Activated CD4-positive, alpha-beta T cell treated with anti-CD3 and anti-CD28 coated beads, Interleukin-2, Interleukin-6, amounts not matched to agents 100 ng/mL and 50 ng/mL, durations not matched to agents 16 hours and 8 hours (primary cell): ENCODE data around the gene FLOT1.
"Not testable (repeated sequence)": the region's sequence is repeated elsewhere in the genome, so short reads cannot be mapped to it uniquely, and the experiment has no call there.

Experiments
- DNase-seq: peaks from one replicate; pipeline ENCODE4 v3.0.0-alpha.2; 2020

The FLOT1 gene

DNA sequence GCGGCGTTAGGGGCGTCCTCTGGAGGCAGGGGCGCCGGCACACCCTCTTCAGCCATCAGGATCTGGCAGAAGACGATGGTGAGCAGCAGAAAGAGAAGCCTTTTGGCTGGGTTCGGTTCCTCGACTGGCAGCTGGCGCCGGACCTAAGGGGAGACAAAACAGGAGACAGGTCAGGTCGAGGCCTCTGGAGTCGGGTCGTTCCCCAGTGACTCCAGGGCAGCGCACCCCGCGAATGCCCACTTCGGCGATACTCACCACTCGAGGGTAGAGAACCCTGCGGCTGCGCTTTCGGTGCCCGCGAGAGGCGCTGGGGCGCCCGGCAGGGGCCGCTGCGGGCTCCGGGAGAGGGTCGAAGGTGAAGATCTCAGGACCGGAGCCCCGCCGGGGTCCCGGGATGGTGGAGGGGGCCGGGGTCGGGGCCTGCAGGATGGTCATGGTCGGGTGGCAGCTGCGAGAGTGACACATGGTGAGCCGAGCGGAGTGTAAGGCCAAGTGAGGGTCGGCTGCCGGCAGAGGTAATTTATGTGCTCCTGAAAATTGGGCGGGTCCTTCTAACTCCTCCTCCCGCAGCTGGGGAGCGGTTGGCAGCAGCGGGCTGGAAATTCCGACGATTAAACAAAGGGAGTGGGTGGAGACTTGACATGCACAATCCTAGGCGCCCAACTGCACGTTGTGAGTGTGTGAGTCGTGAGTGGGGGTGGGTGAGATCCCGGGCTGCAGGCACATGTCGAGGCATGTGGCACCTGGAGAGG lies 1.7 kb upstream of the FLOT1 start, which contains the start of gene IER3:
Gene IER3 (minus strand): TSS at position 494 of the 752 bp plus-strand sequence. CDS start 29 bp downstream, at position 465.
- peak; percentile 92 for DNase-seq

DNA sequence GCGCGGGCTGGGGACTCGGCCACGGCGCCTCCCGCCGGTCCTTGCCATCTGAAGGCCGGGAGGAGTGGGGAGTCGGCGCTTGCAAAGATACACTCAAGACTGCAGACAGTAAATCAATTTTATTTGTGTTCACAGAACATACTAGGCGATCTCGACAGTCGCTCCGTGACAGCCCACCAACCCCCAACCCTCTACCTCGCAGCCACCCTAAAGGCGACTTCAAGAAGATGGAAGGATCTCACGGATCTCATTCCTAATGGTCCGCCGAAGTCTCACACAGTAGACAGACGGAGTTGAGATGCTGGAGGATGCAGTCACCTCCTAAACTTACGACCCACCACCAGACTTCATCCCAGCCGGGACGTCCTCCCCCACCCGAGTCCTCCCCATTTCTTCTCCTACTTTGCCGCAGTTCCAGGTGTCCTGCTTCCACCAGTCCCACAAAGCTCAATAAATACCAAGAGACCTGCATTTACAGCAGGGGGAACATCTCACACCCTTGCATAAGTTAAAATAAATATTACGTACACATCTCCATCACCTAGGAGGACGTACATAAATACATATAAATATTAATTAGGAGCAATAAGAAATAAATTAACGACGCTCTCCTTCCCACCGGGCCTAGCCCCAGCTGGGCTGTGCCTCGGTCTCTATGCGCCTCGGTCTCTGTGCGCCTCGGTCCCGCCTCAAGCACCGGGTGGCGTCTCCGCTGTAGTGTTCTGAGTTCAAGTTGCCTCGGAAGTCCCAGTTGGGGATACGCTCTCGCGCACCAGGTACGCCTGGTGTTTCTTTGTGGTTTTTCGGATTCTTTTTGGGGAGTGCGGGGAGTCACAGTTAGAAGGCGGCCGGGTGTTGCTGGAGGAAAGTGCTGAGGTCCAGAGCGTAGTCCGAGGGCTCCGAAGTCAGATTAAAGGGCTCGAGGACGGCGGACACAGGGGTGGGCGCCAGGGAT lies 889 bp upstream of the FLOT1 start:
- DNase-seq, result peak; percentile 65

DNA sequence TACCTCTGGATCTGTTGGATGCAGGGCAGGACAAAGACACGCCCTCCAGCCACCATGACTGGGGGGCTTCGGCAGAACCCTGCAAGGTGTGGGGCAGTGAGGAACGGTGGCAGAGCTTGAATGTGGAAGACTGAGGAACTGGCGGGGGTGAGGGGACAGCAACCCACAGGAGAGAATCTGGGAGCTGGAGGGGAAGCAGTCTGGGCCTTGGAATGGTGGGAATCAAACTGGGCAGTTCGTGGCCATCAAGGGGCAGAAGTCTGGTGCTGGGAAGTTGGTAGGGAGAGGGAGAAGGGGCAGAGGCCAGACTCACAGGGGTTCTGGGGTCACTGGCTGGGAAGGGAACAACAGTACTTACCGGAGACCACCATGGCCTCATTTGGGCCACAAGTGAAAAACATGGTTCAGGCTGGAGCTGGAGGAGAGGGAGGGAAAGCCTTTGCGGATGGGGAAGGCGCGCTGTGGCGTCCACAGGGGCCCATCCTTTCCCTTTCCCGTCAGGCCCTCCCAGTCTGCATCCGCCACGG lies 635 bp downstream of the FLOT1 start:
- DNase-seq, result no peak

DNA sequence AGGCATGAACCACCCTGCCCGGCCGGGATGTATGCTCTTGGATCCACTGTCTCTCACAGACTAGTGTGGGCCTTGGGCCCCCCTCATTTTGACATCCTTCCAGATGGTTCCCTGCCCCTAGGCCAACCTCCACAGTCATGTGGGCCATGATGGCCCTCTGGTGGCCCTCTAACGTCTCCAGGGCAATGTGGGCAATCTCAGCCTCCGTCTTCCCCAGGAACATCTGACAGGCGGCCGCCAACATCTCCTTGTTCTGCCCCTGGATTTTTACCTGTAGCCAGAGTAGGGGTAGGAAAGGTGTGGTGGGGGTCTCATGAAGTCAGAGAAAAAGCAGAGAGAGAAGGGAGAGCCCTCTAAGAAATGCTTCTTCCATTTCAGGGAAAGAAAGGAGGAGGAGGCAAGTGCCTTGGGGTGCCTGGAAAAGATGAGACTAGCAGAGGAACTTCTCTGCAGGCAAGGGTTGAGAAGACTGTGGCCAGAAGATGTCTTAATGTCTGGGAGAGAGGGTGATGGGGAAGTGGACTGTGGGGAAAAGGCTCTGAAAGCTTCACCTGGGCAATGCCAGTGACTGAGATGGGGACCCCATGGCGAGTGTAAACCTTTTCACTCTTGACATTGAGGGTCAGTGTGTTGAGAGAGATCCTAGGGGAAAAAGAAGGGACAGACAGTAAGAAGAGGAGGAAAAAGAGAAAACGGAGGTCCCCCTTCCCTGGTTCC lies 1.3 kb downstream of the FLOT1 start:
- no peak for DNase-seq

DNA sequence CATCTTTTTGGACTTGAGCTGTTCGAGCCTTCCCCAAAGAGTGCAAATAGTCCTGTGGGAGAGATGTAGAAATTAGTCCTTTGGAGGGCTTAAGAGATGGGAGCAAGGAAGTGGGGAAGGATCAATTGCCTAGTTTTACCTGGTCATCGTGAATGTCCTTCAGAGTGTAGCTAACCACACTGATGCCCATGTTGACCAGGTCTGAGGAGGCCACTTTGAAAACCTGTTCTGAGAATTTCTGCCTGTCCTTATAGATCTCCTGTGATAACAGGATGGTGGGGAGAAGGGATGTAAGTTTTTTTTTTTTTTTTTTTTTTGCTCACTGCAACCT lies 2.0 kb downstream of the FLOT1 start:
- DNase-seq, result no peak

DNA sequence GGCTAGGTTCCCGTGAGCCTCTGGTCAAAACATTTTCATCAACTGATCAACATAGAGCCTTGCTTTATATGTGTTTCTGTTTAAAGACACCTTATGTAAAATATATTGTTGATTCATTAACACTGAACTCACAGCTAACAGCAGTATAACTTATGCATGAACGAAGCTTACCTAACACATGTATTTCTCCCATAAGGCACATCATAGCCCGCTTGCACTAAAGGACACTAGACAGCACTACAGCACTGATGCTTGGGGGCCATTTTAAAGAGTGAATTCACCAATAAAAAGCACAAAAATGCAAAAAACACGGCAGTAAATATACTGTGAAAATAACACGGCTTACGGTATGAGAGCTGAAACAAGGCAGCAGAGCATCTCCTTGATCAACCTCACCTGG lies 4.0 kb downstream of the FLOT1 start:
- DNase-seq, result no peak

DNA sequence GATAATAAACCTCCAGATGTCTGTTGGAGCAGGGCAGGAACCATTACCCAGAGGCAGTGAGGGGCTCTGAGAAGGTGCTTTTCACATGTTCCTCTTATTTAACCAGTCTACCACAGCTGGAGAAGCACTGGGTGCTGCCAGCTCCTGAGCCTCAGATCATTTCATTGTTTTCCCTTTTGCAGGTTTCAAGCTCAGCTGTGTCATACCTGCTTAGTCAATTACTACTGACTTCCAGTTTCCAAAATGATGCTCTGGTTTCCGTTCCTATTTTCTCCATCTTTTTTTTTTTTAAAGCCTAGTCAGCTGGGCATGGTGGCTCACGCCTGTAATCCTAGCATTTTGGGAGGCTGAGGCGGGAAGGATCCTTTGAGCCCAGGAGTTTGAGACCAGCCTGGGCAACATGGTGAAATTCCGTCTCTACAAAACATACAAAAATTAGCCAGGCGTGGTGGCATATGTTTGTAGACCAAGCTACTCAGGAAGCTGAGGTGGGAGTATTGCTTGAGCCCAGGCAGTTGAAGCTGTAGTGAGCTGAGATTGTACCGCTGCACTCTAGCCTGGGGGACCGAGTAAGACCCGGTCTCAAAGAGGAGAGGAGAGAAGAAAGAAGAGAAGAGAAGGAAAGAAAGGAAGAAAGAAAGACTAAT lies 6.7 kb downstream of the FLOT1 start:
- peak; percentile 51 for DNase-seq

DNA sequence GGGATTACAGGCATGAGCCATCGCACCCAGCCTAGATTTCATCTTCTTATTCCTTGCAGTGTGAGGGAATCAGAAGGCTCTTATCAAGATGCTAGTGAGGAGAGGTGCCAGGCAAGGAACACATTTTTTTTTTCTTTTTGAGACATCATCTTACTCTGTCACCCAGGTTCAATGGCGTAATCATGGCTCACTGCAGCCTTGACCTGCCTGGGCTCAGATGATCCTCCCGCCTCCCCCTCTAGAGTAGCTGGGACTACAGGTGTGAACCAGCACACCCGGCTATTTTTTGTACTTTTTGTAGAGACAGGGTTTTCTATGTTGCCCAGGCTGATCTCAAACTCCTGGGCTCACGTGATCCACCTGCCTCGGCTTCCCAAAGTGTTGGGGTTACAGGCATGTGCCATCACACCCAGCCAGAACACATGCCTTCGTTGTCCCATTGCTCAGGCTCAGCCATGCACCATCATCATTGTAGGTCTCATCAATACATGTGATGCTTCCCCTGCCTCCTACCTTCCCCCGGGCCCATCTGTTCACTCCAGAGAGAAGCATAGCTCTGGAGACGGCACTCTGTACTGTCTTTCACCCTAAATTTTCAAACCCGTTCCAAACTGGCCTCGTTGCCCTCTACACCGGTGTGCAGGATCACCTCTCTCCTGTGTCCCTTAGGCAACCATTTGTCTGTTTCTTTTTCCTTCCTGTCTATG lies 10.1 kb downstream of the FLOT1 start:
- DNase-seq, result no peak

DNA sequence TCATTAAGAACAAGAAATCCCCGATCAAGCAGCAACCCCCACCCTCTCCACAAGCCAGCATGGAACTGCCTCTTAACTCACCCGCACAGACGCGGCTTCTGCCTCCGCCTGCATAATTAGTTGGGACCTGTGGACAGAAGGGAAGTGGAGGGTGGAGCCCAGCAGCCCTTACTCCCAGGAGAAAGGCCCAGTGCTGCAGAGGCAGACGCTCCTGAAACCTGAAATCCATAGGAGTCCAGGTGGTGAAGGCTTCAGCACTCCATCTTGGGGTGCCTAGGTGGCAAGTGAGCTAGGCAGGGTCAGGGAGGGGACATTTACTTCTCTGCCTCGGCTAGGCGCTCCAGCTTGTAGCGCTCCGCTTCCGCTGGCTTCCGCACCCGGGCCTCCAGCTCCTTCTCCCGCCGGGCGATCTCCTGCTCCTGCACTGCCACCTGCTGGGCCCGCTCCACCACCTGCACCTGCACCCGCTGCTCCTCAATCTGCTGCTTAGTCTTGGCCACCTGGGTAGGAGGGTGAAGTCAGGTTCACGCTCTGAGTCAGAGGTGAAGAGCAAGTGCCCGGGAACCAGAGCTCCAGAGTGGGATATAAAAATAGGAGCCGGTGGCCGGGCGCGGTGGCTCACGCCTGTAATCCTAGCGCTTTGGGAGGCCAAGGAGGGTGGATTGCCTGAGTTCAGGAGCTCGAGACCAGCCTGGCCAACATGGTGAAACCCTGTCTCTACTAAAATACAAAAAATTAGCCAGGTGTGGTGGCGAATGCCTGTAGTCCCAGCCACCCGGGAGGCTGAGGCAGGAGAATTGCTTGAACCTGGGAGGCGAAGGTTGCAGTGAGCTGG lies 11.7 kb downstream of the FLOT1 start:
- peak; percentile 92 for DNase-seq

DNA sequence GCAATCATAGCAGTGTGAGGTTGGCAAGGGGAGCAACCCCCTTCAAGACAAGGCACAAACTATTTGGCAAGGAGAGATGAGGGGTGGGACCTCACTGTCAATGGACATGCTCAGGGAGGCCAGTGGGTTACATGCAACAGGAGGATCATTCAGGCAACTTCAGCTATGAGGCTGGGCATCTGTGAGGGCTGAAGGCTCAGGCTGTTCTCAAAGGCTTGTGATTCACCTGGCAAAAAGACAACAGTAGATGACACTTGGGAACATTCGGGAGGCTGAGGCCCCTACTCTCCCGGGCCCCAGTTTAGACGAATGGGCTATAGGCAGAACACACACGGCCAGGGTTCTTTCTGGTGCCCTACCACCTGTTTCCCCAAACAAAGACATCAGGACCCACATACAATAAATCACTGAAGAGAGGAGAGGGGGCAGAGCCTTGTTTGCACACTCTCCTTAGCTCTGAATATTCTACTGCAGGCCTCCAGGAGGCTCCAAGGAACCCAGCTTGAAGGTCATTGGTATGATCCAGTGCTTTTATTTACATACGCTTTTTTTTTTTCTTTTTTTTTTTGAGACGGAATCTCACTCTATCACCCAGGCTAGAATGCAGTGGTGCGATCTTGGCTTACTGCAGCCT lies 14.4 kb downstream of the FLOT1 start:
- DNase-seq, result no peak

DNA sequence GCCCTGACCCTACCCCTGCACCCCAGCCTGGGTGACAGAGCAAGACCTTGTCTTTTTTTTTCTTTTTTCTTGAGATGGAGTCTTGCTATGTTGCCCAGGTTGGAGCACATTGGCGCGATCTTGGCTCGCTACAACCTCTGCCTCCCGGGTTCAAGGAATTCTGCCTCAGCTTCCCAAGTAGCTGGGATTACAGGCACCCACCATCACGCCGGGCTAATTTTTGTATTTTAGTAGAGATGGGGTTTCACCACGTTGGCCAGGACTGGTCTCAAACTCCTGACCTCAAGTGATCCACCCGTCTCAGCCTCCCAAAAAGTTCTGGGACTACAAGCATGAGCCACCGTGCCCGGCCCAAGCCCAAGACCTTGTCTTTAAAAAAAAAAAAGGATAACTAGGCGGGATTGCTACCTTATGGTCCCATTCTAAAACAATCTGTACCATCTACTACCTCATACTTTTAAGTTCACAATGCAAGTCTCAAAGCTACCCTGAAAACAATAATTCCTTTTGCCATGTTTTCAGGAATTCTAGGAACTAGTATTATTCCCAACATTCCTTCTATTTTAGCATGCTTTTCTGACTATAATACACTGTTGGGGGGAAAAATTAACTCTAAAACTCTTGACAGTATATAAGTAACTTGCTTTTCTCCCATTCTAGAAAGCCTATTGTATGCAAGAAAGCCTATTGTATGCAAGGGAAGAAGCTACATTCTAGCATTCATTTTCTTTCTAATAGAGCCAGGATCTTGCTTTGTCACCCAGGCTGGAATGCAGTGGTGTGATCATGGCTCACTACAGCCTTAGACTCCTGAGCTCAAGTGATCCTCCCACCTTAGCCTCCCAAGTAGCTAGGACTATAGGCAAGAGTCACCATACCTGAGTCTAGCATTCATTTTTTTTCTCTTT lies 15.7 kb downstream of the FLOT1 start:
- DNase-seq, result no peak

DNA sequence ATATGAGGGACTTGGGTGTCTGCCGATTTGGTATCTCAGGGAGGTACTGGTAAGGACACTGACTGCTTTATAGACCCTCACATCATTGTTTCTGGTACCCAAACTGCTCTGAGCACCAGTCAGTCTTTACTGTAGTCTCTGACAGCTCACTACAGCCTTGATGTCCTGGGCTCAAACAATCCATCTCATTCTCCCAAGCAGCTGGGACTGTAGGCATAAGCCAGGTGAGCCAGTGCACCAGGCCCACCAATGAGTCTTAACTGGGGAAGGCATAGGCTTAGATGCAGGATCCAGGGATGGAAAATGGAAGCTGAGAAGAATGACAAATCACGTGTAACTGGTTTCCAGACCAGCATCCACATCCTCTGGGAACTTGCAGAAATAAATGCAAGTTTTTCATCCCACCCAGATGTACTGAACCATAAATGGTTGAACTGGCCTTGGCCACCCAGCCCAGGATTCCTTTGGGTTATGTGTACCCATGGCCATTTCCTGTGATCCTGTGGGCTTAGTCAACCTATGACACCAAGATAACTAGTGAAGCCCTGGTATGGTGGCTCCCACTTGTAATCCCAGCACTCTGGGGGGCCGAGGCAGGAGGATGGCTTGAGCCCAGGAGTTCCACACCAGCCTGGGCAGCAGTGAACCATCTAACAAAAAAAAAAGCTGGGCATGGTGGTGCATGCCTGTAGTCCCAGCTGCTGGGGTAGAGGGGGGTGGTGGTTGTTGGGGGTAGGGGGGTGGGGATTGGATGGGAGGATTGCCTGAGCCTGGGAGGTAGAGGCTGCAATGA lies 16.6 kb downstream of the FLOT1 start:
- DNase-seq, result peak; percentile 52

DNA sequence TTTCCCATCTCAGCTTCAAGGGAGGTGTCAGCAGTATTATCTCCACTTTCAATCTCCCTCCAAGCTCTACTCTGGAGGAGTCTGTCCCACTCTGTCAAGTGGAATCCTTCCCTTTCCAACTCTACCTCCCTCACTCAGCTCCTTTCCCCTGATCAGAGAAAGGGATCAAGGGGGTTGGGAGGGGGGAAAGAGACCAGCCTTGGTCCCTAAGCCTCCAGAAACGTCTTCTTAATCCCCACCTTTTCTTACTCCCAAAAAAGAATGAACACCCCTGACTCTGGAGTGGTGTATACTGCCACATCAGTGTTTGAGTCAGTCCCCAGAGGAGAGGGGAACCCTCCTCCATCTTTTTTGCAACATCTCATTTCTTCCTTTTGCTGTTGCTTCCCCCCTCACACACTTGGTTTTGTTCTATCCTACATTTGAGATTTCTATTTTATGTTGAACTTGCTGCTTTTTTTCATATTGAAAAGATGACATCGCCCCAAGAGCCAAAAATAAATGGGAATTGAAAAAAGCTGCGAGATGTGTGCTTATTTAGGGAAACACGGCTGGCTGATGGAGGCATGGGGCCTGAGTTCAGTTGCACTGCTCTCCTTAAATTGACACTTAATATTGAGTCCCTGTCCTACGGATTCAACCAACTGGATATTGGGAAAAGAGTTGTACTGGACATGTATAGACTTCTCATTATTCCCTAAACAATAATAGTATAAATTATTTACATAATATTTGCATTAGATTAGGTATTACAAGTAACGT lies 17.4 kb downstream of the FLOT1 start:
- no peak for DNase-seq

DNA sequence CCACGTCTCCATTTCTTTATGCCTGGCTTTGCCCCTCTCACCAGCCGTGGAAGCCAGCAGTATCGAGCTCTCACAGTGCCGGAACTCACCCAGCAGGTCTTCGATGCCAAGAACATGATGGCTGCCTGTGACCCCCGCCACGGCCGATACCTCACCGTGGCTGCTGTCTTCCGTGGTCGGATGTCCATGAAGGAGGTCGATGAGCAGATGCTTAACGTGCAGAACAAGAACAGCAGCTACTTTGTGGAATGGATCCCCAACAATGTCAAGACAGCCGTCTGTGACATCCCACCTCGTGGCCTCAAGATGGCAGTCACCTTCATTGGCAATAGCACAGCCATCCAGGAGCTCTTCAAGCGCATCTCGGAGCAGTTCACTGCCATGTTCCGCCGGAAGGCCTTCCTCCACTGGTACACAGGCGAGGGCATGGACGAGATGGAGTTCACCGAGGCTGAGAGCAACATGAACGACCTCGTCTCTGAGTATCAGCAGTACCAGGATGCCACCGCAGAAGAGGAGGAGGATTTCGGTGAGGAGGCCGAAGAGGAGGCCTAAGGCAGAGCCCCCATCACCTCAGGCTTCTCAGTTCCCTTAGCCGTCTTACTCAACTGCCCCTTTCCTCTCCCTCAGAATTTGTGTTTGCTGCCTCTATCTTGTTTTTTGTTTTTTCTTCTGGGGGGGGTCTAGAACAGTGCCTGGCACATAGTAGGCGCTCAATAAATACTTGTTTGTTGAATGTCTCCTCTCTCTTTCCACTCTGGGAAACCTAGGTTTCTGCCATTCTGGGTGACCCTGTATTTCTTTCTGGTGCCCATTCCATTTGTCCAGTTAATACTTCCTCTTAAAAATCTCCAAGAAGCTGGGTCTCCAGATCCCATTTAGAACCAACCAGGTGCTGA lies 18.4 kb downstream of the FLOT1 start:
- not testable (repeated sequence) for DNase-seq

DNA sequence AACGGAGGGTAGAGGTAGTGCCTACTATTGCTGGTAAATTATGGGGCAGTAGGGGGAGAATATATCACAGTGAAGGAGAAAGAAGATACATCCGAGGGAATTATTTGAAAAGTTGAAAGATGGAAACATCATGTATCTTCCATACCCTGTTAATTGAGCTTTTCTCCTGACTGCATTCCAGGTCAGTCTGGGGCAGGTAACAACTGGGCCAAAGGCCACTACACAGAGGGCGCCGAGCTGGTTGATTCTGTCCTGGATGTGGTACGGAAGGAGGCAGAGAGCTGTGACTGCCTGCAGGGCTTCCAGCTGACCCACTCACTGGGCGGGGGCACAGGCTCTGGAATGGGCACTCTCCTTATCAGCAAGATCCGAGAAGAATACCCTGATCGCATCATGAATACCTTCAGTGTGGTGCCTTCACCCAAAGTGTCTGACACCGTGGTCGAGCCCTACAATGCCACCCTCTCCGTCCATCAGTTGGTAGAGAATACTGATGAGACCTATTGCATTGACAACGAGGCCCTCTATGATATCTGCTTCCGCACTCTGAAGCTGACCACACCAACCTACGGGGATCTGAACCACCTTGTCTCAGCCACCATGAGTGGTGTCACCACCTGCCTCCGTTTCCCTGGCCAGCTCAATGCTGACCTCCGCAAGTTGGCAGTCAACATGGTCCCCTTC lies 19.2 kb downstream of the FLOT1 start:
- DNase-seq, result not testable (repeated sequence)
